Kidney epithelial cell (primary cell): Measurements from ENCODE around the gene MAGI1. TPM values are rescaled to one million over a fixed set of nuclear protein-coding genes. Genes with fewer than 3 reads are reported as not detected.

ENCODE experiments used
- DNase-seq: peaks from one replicate; pipeline ENCODE4 v3.0.0-alpha.2; 2010; ENCODE audit warnings: low read depth
- H3K27me3 ChIP-seq: 2 replicates; pipeline ENCODE4 v1.6.0; 2011; ENCODE audit warnings: low read length; ENCODE audit not compliant: control insufficient read depth, insufficient read depth
- H3K36me3 ChIP-seq: 2 replicates; pipeline ENCODE4 v1.5.1; 2011; ENCODE audit warnings: low read length; ENCODE audit not compliant: control insufficient read depth, insufficient read depth
- H3K4me3 ChIP-seq: 2 replicates; pipeline ENCODE4 v1.5.1; 2011; ENCODE audit warnings: low read depth, mild to moderate bottlenecking, control low read depth, low read length
- CTCF ChIP-seq: IDR thresholded peaks from 2 replicates; pipeline ENCODE4 v1.5.1; 2011; ENCODE audit warnings: mild to moderate bottlenecking, moderate library complexity, low read length, control low read depth, inconsistent platforms; ENCODE audit not compliant: insufficient read depth, poor library complexity, severe bottlenecking
- total RNA-seq: library from RNA; depleted of rRNA; stranded (reverse); fragments of >200 nt; gene quantifications from 2 replicates; pipeline ENCODE4 v1.2.3, GENCODE V29; 2015

MAGI1 gene
- total RNA-seq, 1 donor from 2014 or later = 15.8 TPM

GRCh38 chr3:65635657-65636056 lies 403.1 kb downstream of the MAGI1 start:
- no peaks in the 10 kb centered on the region for H3K36me3 ChIP-seq
- H3K4me3 ChIP-seq = no peak overlapping the region
- H3K27me3 ChIP-seq = no peaks in the 10 kb centered on the region
- no peak for TF ChIP-seq CTCF
- DNase-seq = no peak

- Histone ChIP-seq H3K27me3 (no peaks in the 10 kb centered on the region), H3K36me3 (no peaks in the 10 kb centered on the region), H3K4me3 (no peak overlapping the region)
- no peak for TF ChIP-seq CTCF
- no peak for DNase-seq
Measured at GRCh38 chr3:65633018-65633638, 405.6 kb downstream of the MAGI1 start.

- H3K4me3 ChIP-seq = no peak overlapping the region
- no peaks in the 10 kb centered on the region for H3K36me3 ChIP-seq
- no peak for DNase-seq
- no peak for TF ChIP-seq CTCF
- H3K27me3 ChIP-seq = no peaks in the 10 kb centered on the region
Measured at GRCh38 chr3:65632414-65632813, 406.3 kb downstream of the MAGI1 start.

GRCh38 chr3:65628978-65629377 lies 409.7 kb downstream of the MAGI1 start:
- Histone ChIP-seq H3K36me3 (no peaks in the 10 kb centered on the region), H3K27me3 (no peaks in the 10 kb centered on the region), H3K4me3 (no peak overlapping the region)
- no peak for TF ChIP-seq CTCF
- no peak for DNase-seq

- no peak for DNase-seq
- no peak for TF ChIP-seq CTCF
- H3K27me3 ChIP-seq = no peaks in the 10 kb centered on the region
- no peaks in the 10 kb centered on the region for H3K36me3 ChIP-seq
- no peak overlapping the region for H3K4me3 ChIP-seq
Measured at GRCh38 chr3:65627062-65627461, 411.7 kb downstream of the MAGI1 start.

GRCh38 chr3:65625305-65625704 lies 413.4 kb downstream of the MAGI1 start:
- no peaks in the 10 kb centered on the region for H3K36me3 ChIP-seq
- no peak for TF ChIP-seq CTCF
- H3K27me3 ChIP-seq = no peaks in the 10 kb centered on the region
- H3K4me3 ChIP-seq = no peak overlapping the region
- DNase-seq = no peak
